PC-9 (cell line): ENCODE measurements around the gene ZNF217.
"Not testable (repeated sequence)": the region's sequence is repeated elsewhere in the genome, so short reads cannot be mapped to it uniquely, and the experiment has no call there.

Source experiments
- CTCF ChIP-seq: fragments of 200-600 bp; sonication (generic); conservative IDR thresholded peaks from 2 replicates; pipeline ENCODE4 v1.6.1; 2017; ENCODE audit warnings: mixed run types, antibody characterized with exemption, mild to moderate bottlenecking, moderate library complexity
- EZH2 ChIP-seq: fragments of 200-600 bp; sonication (generic); IDR thresholded peaks from 2 replicates; pipeline ENCODE4 v1.8.0; 2017; ENCODE audit warnings: antibody characterized with exemption, low read depth

GRCh38 chr20:53562104-53562764 lies 31.4 kb downstream of the ZNF217 start:
- not testable (repeated sequence) for TF ChIP-seq CTCF, EZH2
